MCF 10A (cell line): Measurements from ENCODE around the gene KLHL15. TPM values are rescaled to one million over a fixed set of nuclear protein-coding genes. Genes with fewer than 3 reads are reported as not detected.

Source experiments
- BruUV-seq: library from RNA; stranded (reverse); fragments of 400-500 nt; replicated peaks from 2 replicates; lab custom pipeline; 2021; lab: Mats Ljungman, UMichigan
- CTCF ChIA-PET: fragments of 300-600 bp; sonication (Branson Sonifier 250); formaldehyde crosslinking; extraction: SDS; loops from one replicate; lab custom pipeline; 2021; ENCODE audit warnings: antibody characterized with exemption, inconsistent platforms; lab: Yijun Ruan, JAX
- POLR2A ChIA-PET: fragments of 300-600, 350-650 bp; sonication (Branson Sonifier 250); formaldehyde crosslinking; extraction: SDS; loops from one replicate; lab custom pipeline; 2020; ENCODE audit warnings: antibody characterized with exemption, inconsistent platforms; lab: Yijun Ruan, JAX
- DNase-seq: peaks from one replicate; pipeline ENCODE4 v3.0.0-alpha.2; 2018; ENCODE audit not compliant: unreplicated experiment
- H3K27ac Mint-ChIP-seq: one replicate; pipeline ENCODE4 v1.8.0; 2022; ENCODE audit warnings: mild to moderate bottlenecking, low read depth, mixed read lengths; ENCODE audit not compliant: unreplicated experiment
- H3K27me3 Mint-ChIP-seq: one replicate; pipeline ENCODE4 v1.8.0; 2022; ENCODE audit warnings: mixed read lengths; ENCODE audit not compliant: insufficient read depth, unreplicated experiment
- H3K36me3 Mint-ChIP-seq: one replicate; pipeline ENCODE4 v1.8.0; 2022; ENCODE audit warnings: mild to moderate bottlenecking, moderate library complexity, mixed read lengths; ENCODE audit not compliant: insufficient read depth, unreplicated experiment
- H3K4me1 Mint-ChIP-seq: one replicate; pipeline ENCODE4 v1.8.0; 2022; ENCODE audit warnings: mixed read lengths; ENCODE audit not compliant: insufficient read depth, unreplicated experiment
- H3K4me3 Mint-ChIP-seq: one replicate; pipeline ENCODE4 v1.8.0; 2022; ENCODE audit warnings: mild to moderate bottlenecking, moderate library complexity, mixed read lengths; ENCODE audit not compliant: unreplicated experiment
- H3K9me3 Mint-ChIP-seq: one replicate; pipeline ENCODE4 v1.8.0; 2022; ENCODE audit warnings: mixed read lengths; ENCODE audit not compliant: unreplicated experiment
- CTCF ChIP-seq: fragments of 200-600 bp; IDR thresholded peaks from one replicate; pipeline ENCODE4 v1.8.0; 2022; ENCODE audit warnings: antibody characterized with exemption, mild to moderate bottlenecking; ENCODE audit not compliant: unreplicated experiment
- intact Hi-C: fragments of 100-400 bp; cut with micrococcal nuclease; formaldehyde crosslinking; loops from 2 replicates; pipeline ENCODE4 v1.14.1; 2022
- total RNA-seq: library from RNA; stranded (reverse); gene quantifications from 2 replicates; pipeline ENCODE4 v1.2.3, GENCODE V29; 2022

Gene KLHL15
- total RNA-seq, 1 experiment from 2014 or later, result 4.8 TPM

GRCh38 chrX:24017674-24018073 lies 9.3 kb downstream of the KLHL15 start:
- H3K27me3 Mint-ChIP-seq, result peaks cover 68% of the 10 kb centered on the region
- DNase-seq, result no peak
- intact Hi-C loops, result no loop called here
- ChIA-PET POLR2A (no interaction called here), CTCF (no interaction called here)
- BruUV-seq, result no TSS peak
- H3K4me1 Mint-ChIP-seq, result peaks cover 7% of the 10 kb centered on the region
- H3K27ac Mint-ChIP-seq, result no peak overlapping the region
- H3K36me3 Mint-ChIP-seq, result peaks cover 8% of the 10 kb centered on the region
- H3K9me3 Mint-ChIP-seq, result no peaks in the 10 kb centered on the region
- TF ChIP-seq CTCF, result no peak
- no peak overlapping the region for H3K4me3 Mint-ChIP-seq

GRCh38 chrX:24014388-24015018 lies 12.5 kb downstream of the KLHL15 start:
- BruUV-seq, result no TSS peak
- POLR2A ChIA-PET, result interaction anchor here (1.2 to 1.7 kb wide), 2 partner anchors 11 to 13 kb away, joined by 4 to 6 read pairs; no protein-coding TSS in a partner anchor
- no peaks in the 10 kb centered on the region for H3K4me1 Mint-ChIP-seq
- TF ChIP-seq CTCF, result no peak
- no peak for DNase-seq
- peaks cover 9% of the 10 kb centered on the region for H3K36me3 Mint-ChIP-seq
- CTCF ChIA-PET, result interaction anchor here (0.7 to 0.9 kb wide), 2 partner anchors 39 to 669 kb away, joined by 3 read pairs; no protein-coding TSS in a partner anchor
- intact Hi-C loops, result no loop called here
- H3K4me3 Mint-ChIP-seq, result no peak overlapping the region
- H3K9me3 Mint-ChIP-seq, result peaks cover 8% of the 10 kb centered on the region
- peaks cover 67% of the 10 kb centered on the region for H3K27me3 Mint-ChIP-seq
- H3K27ac Mint-ChIP-seq, result no peak overlapping the region

GRCh38 chrX:24012266-24012665 lies 14.7 kb downstream of the KLHL15 start:
- Mint-ChIP-seq H3K9me3 (peaks cover 8% of the 10 kb centered on the region), H3K27me3 (peaks cover 72% of the 10 kb centered on the region), H3K36me3 (peaks cover 9% of the 10 kb centered on the region), H3K27ac (no peak overlapping the region), H3K4me1 (peaks cover 8% of the 10 kb centered on the region), H3K4me3 (no peak overlapping the region)
- intact Hi-C loops, result no loop called here
- no peak for TF ChIP-seq CTCF
- ChIA-PET POLR2A (interaction anchor here (0.6 to 1.4 kb wide), 4 partner anchors 9 to 72 kb away, joined by 3 to 8 read pairs (median 3); no protein-coding TSS in a partner anchor), CTCF (interaction anchor here (0.8 kb wide), 1 partner anchor 11 kb away, joined by 3 read pairs; no protein-coding TSS in a partner anchor)
- BruUV-seq, result no TSS peak
- no peak for DNase-seq

GRCh38 chrX:24005867-24006266 lies 21.1 kb downstream of the KLHL15 start:
- no TSS peak for BruUV-seq
- H3K9me3 Mint-ChIP-seq, result peaks cover 8% of the 10 kb centered on the region
- CTCF ChIA-PET, result interaction anchor here (0.6 kb wide), 1 partner anchor 42 kb away, joined by 3 read pairs; no protein-coding TSS in a partner anchor
- peaks cover 40% of the 10 kb centered on the region for H3K27me3 Mint-ChIP-seq
- no peak overlapping the region for H3K27ac Mint-ChIP-seq
- DNase-seq, result no peak
- H3K4me1 Mint-ChIP-seq, result peaks cover 8% of the 10 kb centered on the region
- POLR2A ChIA-PET, result no interaction called here
- TF ChIP-seq CTCF, result no peak
- no peak overlapping the region for H3K4me3 Mint-ChIP-seq
- H3K36me3 Mint-ChIP-seq, result peaks cover 22% of the 10 kb centered on the region
- intact Hi-C loops, result no loop called here
